HG02885 (cell line): ENCODE measurements around the gene STEAP4.

Experiments used
- ATAC-seq: cut with Tn5 transposase; IDR thresholded peaks from one replicate; pipeline ENCODE4 v1.9.1; 2021; ENCODE audit warnings: mild to moderate bottlenecking; ENCODE audit not compliant: unreplicated experiment, poor library complexity

Gene STEAP4

GRCh38 chr7:88226886-88227516 is 79.7 kb downstream of the STEAP4 start:
- ATAC-seq, result no peak

- ATAC-seq, result no peak
Observed at GRCh38 chr7:88226201-88226600, 80.5 kb downstream of the STEAP4 start.

DNA sequence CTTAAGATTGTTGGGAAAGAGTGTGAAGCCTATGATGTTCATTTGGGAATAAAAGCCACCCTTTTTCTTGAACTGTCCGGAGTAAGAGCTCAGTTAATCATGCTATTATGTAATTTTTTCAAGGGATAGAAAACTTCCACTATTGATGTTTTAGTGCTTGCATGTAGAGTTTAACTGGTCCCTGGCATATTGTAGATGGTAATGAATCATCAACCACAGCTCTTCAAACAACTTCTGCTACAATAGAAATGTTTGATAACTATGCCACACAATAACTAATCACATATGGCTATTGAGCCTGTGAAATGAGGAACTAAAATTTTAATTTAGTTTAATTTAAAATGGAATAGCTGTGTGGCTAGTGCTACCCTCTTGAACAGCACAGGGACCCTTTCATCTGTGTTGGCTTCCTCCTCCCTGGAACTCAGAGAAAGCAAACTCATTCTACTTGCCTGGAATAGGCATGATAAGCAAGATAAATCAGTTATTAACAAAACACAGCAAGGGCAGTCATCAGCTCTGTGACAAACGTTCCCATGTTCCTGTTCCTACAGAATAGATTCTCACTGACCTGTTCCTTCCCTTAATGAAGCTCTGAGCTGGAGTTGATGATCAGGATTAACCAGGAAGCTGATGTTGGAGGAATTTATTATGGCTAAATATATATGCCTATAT is 82.0 kb downstream of the STEAP4 start:
- ATAC-seq, result no peak

- no peak for ATAC-seq
Observed at GRCh38 chr7:88223265-88223664, 83.4 kb downstream of the STEAP4 start.
